A549 (cell line): Measurements from ENCODE around the gene APEX1. TPM values are rescaled to one million over a fixed set of nuclear protein-coding genes. Genes with fewer than 3 reads are reported as not detected.
A peak's percentile ranks its signal among the peaks of the same experiment; 100 is the strongest.

ENCODE experiments used
- ATAC-seq, 2 experiments: fragments of 200-7000 bp in 1 of 2; fragments of >200 bp in 1 of 2; cut with Nextera tagmentation in 1 of 2; cut with Tn5 transposase in 1 of 2; 3 replicates each; pipeline versions ENCODE4 v1.8.0 to v1.9.1; 2018 to 2020; ENCODE audit warnings: mild to moderate bottlenecking in 1 of 2, moderate library complexity in 1 of 2
- CTCF ChIA-PET: fragments of 300-600 bp; sonication (Branson Sonifier 250); formaldehyde crosslinking; extraction: SDS; loops from one replicate; lab custom pipeline; 2021; ENCODE audit warnings: antibody characterized with exemption, inconsistent platforms; lab: Yijun Ruan, JAX
- POLR2A ChIA-PET: fragments of 350-600 bp; formaldehyde crosslinking; extraction: SDS; loops from one replicate; lab custom pipeline; 2021; ENCODE audit warnings: antibody characterized with exemption, inconsistent platforms; lab: Yijun Ruan, JAX
- DNase-seq, 2 experiments: peaks; one replicate each; pipeline versions ENCODE4 v3.0.0 to v3.0.0-alpha.2; 2011 to 2016; ENCODE audit warnings: low read depth in 1 of 2, low spot score in 1 of 2
- FAIRE-seq: peaks from 2 replicates; lab custom pipeline; 2011; peaks lifted over from hg19 to GRCh38; lab: Jason Lieb, UNC
- H3K27ac ChIP-seq, 2 experiments: fragments of >200 bp; sonication (Bioruptor Twin); formaldehyde crosslinking; 3 replicates each; pipeline ENCODE4 v1.5.1; 2016 to 2017
- H3K4me1 ChIP-seq: fragments of >200 bp; sonication (Bioruptor Twin); formaldehyde crosslinking; 3 replicates; pipeline ENCODE4 v1.6.1; 2016
- H3K4me2 ChIP-seq: fragments of >200 bp; sonication (Bioruptor Twin); formaldehyde crosslinking; 3 replicates; pipeline ENCODE4 v1.6.1; 2016
- H3K4me3 ChIP-seq: fragments of >200 bp; sonication (Bioruptor Twin); formaldehyde crosslinking; 3 replicates; pipeline ENCODE4 v1.5.1; 2016
- H3K9me3 ChIP-seq: fragments of >200 bp; sonication (Bioruptor Twin); formaldehyde crosslinking; 3 replicates; pipeline ENCODE4 v1.6.1; 2016
- CBX2 ChIP-seq: fragments of 200-600 bp; sonication (generic); IDR thresholded peaks from 2 replicates; pipeline ENCODE4 v1.6.1; 2016; ENCODE audit warnings: low read depth, mild to moderate bottlenecking, borderline replicate concordance
- CBX8 ChIP-seq: fragments of 200-600 bp; sonication (generic); IDR thresholded peaks from 2 replicates; pipeline ENCODE4 v1.6.1; 2016
- CHD4 ChIP-seq: fragments of 200-600 bp; sonication (generic); IDR thresholded peaks from 2 replicates; pipeline ENCODE4 v1.6.1; 2016; ENCODE audit warnings: antibody characterized with exemption, mild to moderate bottlenecking, borderline replicate concordance
- CTCF ChIP-seq: fragments of >200 bp; sonication (Bioruptor Twin); formaldehyde crosslinking; IDR thresholded peaks from 3 replicates; pipeline ENCODE4 v1.5.1; 2016
- HES2 ChIP-seq: fragments of >200 bp; sonication (Bioruptor Twin); formaldehyde crosslinking; IDR thresholded peaks from 2 replicates; pipeline ENCODE4 v1.6.1; 2016
- HMGXB4 ChIP-seq: fragments of 250-450 bp; sonication (Bioruptor Pico); IDR thresholded peaks from 2 replicates; pipeline ENCODE4 v1.5.0; 2021; ENCODE audit warnings: mild to moderate bottlenecking, moderate library complexity, borderline replicate concordance
- KDM1A ChIP-seq: fragments of 200-600 bp; sonication (generic); IDR thresholded peaks from 2 replicates; pipeline ENCODE4 v1.6.1; 2016; ENCODE audit warnings: low read depth, mild to moderate bottlenecking
- KDM5A ChIP-seq: fragments of 200-600 bp; sonication (generic); IDR thresholded peaks from 2 replicates; pipeline ENCODE4 v1.6.1; 2016; ENCODE audit warnings: antibody characterized with exemption, mild to moderate bottlenecking
- MAFK ChIP-seq: fragments of 450-650 bp; IDR thresholded peaks from 2 replicates; pipeline ENCODE4 v1.6.1; 2014; ENCODE audit not compliant: partially characterized antibody
- POLR2AphosphoS2 ChIP-seq: conservative IDR thresholded peaks from 2 replicates; pipeline ENCODE4 v1.6.1; 2012; ENCODE audit warnings: low read length, improper control_type of control experiment, inconsistent platforms
- RAD21 ChIP-seq, 2 experiments: fragments of >200 bp in 1 of 2; sonication (Bioruptor Twin) in 1 of 2; formaldehyde crosslinking in 1 of 2; IDR thresholded peaks in 1 of 2; conservative IDR thresholded peaks in 1 of 2; 2 replicates in 1 of 2; 3 replicates in 1 of 2; pipeline ENCODE4 v1.6.1; 2012 to 2018; ENCODE audit warnings: inconsistent platforms in 1 of 2
- USF2 ChIP-seq: fragments of 450-650 bp; IDR thresholded peaks from 2 replicates; pipeline ENCODE4 v1.6.1; 2014; ENCODE audit warnings: antibody characterized with exemption
- WGBS: methylation state at CpG from one replicate; pipeline ENCODE4 v1.1.6; 2017; ENCODE audit errors: missing lambda C conversion rate; 5-methylcytosine and 5-hydroxymethylcytosine counted together
- polyA plus RNA-seq, 4 experiments: library from polyadenylated mRNA; depleted of rRNA in 3 of 4; stranded (reverse); fragments of >200 nt; fragmentation: RNase III in 1 of 4; extraction: RNeasy Plus Mini Kit Qiagen cat#74134 plus additional on column Dnase treatment in 1 of 4; gene quantifications; 2 replicates in 3 of 4; 3 replicates in 1 of 4; pipeline ENCODE4 v1.2.3, GENCODE V29; 2011 to 2017

APEX1 gene
- polyA plus RNA-seq, 2 of the 4 experiments (the other 2 are of a cell fraction) = 312 to 324 TPM

GRCh38 chr14:20415782-20416206 lies 39.2 kb upstream of the APEX1 start:
- TF ChIP-seq POLR2AphosphoS2 = no peak
- peak; percentile 38 to 45; a peak in 4 of 5 replicates for TF ChIP-seq RAD21 (conservative IDR thresholded peaks at IDR 0.05 in 1 of 2, IDR thresholded peaks at IDR 0.05 in 1 of 2)
- TF ChIP-seq CTCF = peak; percentile 54
- ChIA-PET POLR2A (interaction anchor here (0.6 to 1.3 kb wide), 3 partner anchors 39 to 704 kb away, joined by 3 to 8 read pairs (median 6); partner anchors contain the start of genes APEX1 and OSGEP), CTCF (interaction anchor here (0.7 to 3.1 kb wide), 24 partner anchors 9 to 275 kb away, joined by 3 to 31 read pairs (median 4); partner anchors contain the start of genes KLHL33, PIP4P1 and PNP)
- no peak overlapping the region for H3K4me3 ChIP-seq
- no peak overlapping the region for H3K27ac ChIP-seq
- 52% methylated on average over 3 of the region's 3 CpGs for WGBS
- FAIRE-seq (no peak), ATAC-seq (peak; percentile 20 to 34; a peak in 3 of 6 replicates), DNase-seq (peak; percentile 44 to 67)
- H3K4me1 ChIP-seq = peaks cover 23% of the 10 kb centered on the region
- no peaks in the 10 kb centered on the region for H3K9me3 ChIP-seq
- no peak overlapping the region for H3K4me2 ChIP-seq

GRCh38 chr14:20416223-20416622 lies 38.8 kb upstream of the APEX1 start:
- WGBS = 67% methylated on average over 2 of the region's 2 CpGs
- ATAC-seq = no peak
- DNase-seq = no peak
- peaks cover 23% of the 10 kb centered on the region for H3K4me1 ChIP-seq
- no peak overlapping the region for H3K27ac ChIP-seq
- H3K4me2 ChIP-seq = no peak overlapping the region
- no peaks in the 10 kb centered on the region for H3K9me3 ChIP-seq
- H3K4me3 ChIP-seq = no peak overlapping the region
- no peak for FAIRE-seq
- POLR2A ChIA-PET = interaction anchor here (1.2 to 1.3 kb wide), 2 partner anchors 38 to 54 kb away, joined by 6 to 8 read pairs; partner anchors contain the start of genes APEX1 and OSGEP
- no peak for TF ChIP-seq HMGXB4 (CRISPR knock-in tag)
- no peak for TF ChIP-seq USF2
- no peak for TF ChIP-seq KDM1A
- no peak for TF ChIP-seq HES2
- TF ChIP-seq CBX8 = no peak
- CTCF ChIA-PET = interaction anchor here (0.7 to 3.1 kb wide), 22 partner anchors 8 to 275 kb away, joined by 3 to 31 read pairs (median 6); partner anchors contain the start of genes KLHL33, PIP4P1 and PNP

- H3K4me1 ChIP-seq = peaks cover 17% of the 10 kb centered on the region
- DNase-seq = no peak
- no peak for FAIRE-seq
- POLR2A ChIA-PET = interaction anchor here (0.6 kb wide), 2 partner anchors 24 to 43 kb away, joined by 3 to 4 read pairs; no protein-coding TSS in a partner anchor
- no peak for TF ChIP-seq CBX2
- no peak for TF ChIP-seq CHD4
- TF ChIP-seq KDM5A = no peak
- TF ChIP-seq MAFK = peak; percentile 18
- no peak overlapping the region for H3K4me3 ChIP-seq
- H3K4me2 ChIP-seq = peak overlapping the region; percentile 46; the same call in 1 of the 3 replicates
- CTCF ChIA-PET = interaction anchor here (0.6 to 1.5 kb wide), 4 partner anchors 36 to 495 kb away, joined by 3 to 4 read pairs (median 3); no protein-coding TSS in a partner anchor
- no peak for ATAC-seq
- 54% methylated on average over 7 of the region's 7 CpGs for WGBS
- H3K27ac ChIP-seq = no peak overlapping the region
- no peaks in the 10 kb centered on the region for H3K9me3 ChIP-seq
These were observed 37.5 kb upstream of the APEX1 start for GRCh38 chr14:20417250-20418186.
